Measurements from ENCODE around the gene NFAT5.

The NFAT5 gene

GRCh38 chr16:69672998-69673713 is 107.4 kb downstream of the NFAT5 start:
- no peak for TF ChIP-seq CTCF (IDR thresholded peaks at IDR 0.05)
- no peak overlapping the region for H3K4me3 ChIP-seq
- DNase-seq (ENCODE audit: low spot score), result no peak
- H3K27ac ChIP-seq, result no peak overlapping the region

GRCh38 chr16:69680358-69680757 is 114.6 kb downstream of the NFAT5 start:
- Histone ChIP-seq H3K27ac (no peak overlapping the region), H3K4me3 (no peak overlapping the region)
- no peak for TF ChIP-seq CTCF (IDR thresholded peaks at IDR 0.05)
- DNase-seq (ENCODE audit: low spot score), result no peak

- DNase-seq (ENCODE audit: low spot score), result no peak
- no peak overlapping the region for H3K27ac ChIP-seq
Observed at GRCh38 chr16:69688589-69688988, 122.8 kb downstream of the NFAT5 start.

GRCh38 chr16:69691980-69692911 is 126.5 kb downstream of the NFAT5 start:
- DNase-seq (ENCODE audit: low spot score), result no peak
- Histone ChIP-seq H3K27ac (no peak overlapping the region), H3K4me3 (no peak overlapping the region)
- no peak for TF ChIP-seq CTCF (IDR thresholded peaks at IDR 0.05)

More at GRCh38 chr16:69688589-69688988, 122.8 kb downstream of the NFAT5 start:
- TF ChIP-seq CTCF (IDR thresholded peaks at IDR 0.05), result no peak
- H3K4me3 ChIP-seq, result no peak overlapping the region

- DNase-seq (ENCODE audit: low spot score), result no peak
- H3K27ac ChIP-seq, result no peak overlapping the region
- no peak overlapping the region for H3K4me3 ChIP-seq
- TF ChIP-seq CTCF (IDR thresholded peaks at IDR 0.05), result no peak
Observed at GRCh38 chr16:69693916-69694315, 128.2 kb downstream of the NFAT5 start.

- no peak for DNase-seq (ENCODE audit: low spot score)
- H3K27ac ChIP-seq, result no peak overlapping the region
- TF ChIP-seq CTCF (IDR thresholded peaks at IDR 0.05), result no peak
- H3K4me3 ChIP-seq, result no peak overlapping the region
Observed at GRCh38 chr16:69698404-69698803, 132.6 kb downstream of the NFAT5 start.
